ENCODE measurements around the gene AVEN. TPM values are rescaled to one million over a fixed set of nuclear protein-coding genes. Genes with fewer than 3 reads are reported as not detected.

Gene AVEN
- total and polyA plus RNA-seq, 12 donors, result 6.9 to 22.9 (median 13.7) TPM

DNA sequence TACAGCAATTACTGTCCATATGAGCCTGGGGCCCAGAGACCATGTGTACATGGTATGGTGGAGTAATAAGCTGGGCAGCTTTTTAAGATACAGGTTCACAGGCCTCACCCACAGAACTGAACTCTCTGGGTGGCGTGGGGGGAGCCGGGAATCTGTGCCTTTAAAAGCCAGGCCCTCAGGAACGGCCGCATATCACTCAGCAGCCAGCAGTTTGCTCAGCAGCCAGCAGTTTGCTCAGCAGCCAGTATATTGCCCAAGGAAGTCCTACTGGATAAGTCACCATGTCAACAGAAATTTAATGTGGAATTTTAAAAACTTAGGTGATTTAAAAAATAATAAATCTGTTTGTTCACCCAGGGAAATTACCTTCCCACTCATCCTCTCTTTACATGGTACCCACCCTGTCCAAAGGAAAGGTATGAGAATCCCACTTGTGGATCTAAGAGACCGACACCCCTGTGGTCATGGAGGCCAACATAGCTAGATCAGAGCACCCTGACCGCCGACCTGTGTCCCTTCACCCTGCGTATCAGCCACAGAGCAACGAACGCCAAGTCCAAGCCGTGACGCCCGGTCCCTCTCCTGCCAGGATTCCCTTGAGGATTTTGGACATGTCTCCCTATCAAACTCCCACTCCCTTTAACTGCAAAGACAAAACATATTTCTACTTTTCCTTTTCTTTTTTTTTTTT lies 166.4 kb downstream of the AVEN start:
- no peak for TF ChIP-seq POLR2A (IDR thresholded peaks at IDR 0.05)
- TF ChIP-seq, protein P1, sequence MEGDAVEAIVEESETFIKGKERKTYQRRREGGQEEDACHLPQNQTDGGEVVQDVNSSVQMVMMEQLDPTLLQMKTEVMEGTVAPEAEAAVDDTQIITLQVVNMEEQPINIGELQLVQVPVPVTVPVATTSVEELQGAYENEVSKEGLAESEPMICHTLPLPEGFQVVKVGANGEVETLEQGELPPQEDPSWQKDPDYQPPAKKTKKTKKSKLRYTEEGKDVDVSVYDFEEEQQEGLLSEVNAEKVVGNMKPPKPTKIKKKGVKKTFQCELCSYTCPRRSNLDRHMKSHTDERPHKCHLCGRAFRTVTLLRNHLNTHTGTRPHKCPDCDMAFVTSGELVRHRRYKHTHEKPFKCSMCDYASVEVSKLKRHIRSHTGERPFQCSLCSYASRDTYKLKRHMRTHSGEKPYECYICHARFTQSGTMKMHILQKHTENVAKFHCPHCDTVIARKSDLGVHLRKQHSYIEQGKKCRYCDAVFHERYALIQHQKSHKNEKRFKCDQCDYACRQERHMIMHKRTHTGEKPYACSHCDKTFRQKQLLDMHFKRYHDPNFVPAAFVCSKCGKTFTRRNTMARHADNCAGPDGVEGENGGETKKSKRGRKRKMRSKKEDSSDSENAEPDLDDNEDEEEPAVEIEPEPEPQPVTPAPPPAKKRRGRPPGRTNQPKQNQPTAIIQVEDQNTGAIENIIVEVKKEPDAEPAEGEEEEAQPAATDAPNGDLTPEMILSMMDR (IDR thresholded peaks at IDR 0.05), result no peak
- Histone ChIP-seq H3K4me3 (no peak overlapping the region), H3K27ac (no peak overlapping the region), H3K36me3 (replicated peaks in 1 of 2) (no peaks in the 10 kb centered on the region), H3K27me3 (no peaks in the 10 kb centered on the region), H3K4me1 (replicated peaks in 1 of 2) (no peaks in the 10 kb centered on the region), H3K9me3 (replicated peaks in 1 of 3) (no peaks in the 10 kb centered on the region)
- no peak for DNase-seq
- WGBS, 4 donors, result 82 to 90% (median 89%) methylated on average over 12 to 13 of the region's 13 CpGs
- intact Hi-C loops (cut with DNase I), result no loop called here

DNA sequence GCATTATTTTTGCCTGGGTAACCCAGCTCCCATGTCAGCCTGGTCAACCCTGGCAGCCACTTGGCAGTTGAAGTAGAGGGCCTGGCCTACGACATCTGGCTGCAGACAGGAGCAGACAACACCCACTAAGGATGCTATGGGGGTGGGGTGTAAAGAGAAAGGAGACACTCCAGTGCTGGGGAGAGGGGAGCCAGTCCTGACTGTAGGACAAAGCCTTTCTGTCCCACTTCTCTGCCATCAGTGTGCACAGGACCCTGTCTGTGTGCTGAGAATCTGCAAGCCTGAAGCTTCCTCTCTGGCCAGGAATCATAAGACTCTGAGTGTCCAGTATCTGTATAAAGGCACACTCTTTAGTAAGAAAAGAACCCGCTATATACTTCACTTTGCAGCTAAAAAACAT lies 167.0 kb downstream of the AVEN start:
- no peak for DNase-seq
- Histone ChIP-seq H3K27ac (no peak overlapping the region), H3K9me3 (replicated peaks in 1 of 3) (no peaks in the 10 kb centered on the region), H3K4me1 (replicated peaks in 1 of 2) (no peaks in the 10 kb centered on the region), H3K4me3 (no peak overlapping the region), H3K27me3 (no peaks in the 10 kb centered on the region), H3K36me3 (replicated peaks in 1 of 2) (no peaks in the 10 kb centered on the region)
- WGBS, 4 donors, result 82 to 97% (median 90%) methylated on average over 2 of the region's 2 CpGs
- intact Hi-C loops (cut with DNase I), result no loop called here
- TF ChIP-seq, protein P1 (IDR thresholded peaks at IDR 0.05), result no peak
- no peak for TF ChIP-seq POLR2A (IDR thresholded peaks at IDR 0.05)

DNA sequence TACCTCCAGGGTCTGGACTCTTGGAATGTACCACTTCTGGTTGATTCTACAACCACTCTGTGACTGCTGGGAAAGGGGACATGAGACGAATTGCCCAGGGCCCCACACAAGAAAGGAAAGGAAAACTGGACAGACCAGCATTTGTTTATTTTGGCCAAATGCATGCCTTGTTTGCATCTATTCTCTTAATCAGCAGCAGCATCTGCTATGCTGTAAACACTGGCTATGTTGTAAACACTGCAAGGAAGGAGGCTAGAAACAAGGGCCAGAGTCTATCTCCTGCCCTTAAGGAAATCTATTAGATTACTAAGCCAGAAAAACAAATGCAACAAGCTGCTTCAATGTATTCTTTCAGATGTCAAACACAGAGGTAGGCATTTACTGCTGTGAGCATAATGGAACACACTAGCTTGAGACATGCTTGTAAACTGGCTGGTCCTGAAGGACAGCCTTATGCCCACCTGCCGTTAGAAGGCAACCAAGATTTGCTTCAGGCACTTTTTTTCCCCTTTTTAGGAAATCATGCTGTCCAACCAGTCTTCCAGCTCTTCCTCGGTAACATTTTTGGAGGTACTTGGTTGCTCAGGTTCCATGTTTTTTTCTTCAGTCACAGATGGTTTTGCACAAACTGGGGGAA lies 172.8 kb downstream of the AVEN start:
- intact Hi-C loops (cut with DNase I), result no loop called here

DNA sequence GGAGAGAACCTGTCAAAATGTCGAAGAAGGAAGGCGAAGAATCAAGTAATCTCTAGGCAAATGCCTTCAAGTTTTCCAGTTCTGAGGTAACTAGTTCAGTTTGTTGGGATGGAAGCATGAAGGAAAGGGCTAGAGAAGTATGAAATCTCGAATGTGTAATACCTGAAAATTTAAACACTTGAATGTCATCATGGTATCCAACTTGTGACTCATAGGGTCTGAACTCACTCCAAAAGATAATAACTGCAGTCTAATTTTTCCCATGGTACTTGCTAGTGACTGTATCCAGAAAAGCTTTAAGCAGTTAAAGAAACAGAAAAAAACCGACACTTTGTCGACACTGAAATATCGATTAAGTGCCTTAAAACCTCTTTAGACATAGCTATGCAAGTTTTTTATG lies 173.6 kb downstream of the AVEN start:
- Histone ChIP-seq H3K4me1 (replicated peaks in 1 of 2) (no peaks in the 10 kb centered on the region), H3K4me3 (no peak overlapping the region), H3K27ac (no peak overlapping the region), H3K27me3 (no peaks in the 10 kb centered on the region), H3K36me3 (replicated peaks in 1 of 2) (no peaks in the 10 kb centered on the region), H3K9me3 (replicated peaks in 1 of 3) (no peaks in the 10 kb centered on the region)
- TF ChIP-seq, protein P1 (IDR thresholded peaks at IDR 0.05), result no peak
- TF ChIP-seq POLR2A (IDR thresholded peaks at IDR 0.05), result no peak
- 52 to 90% (median 80%) methylated on average over 6 of the region's 6 CpGs for WGBS, 4 donors
- no peak for DNase-seq
- intact Hi-C loops (cut with DNase I), result no loop called here

More for the DNA sequence above, 172.8 kb downstream of the AVEN start:
- Histone ChIP-seq H3K27ac (no peak overlapping the region), H3K4me1 (replicated peaks in 1 of 2) (no peaks in the 10 kb centered on the region), H3K9me3 (replicated peaks in 1 of 3) (no peaks in the 10 kb centered on the region), H3K36me3 (replicated peaks in 1 of 2) (no peaks in the 10 kb centered on the region), H3K4me3 (no peak overlapping the region), H3K27me3 (no peaks in the 10 kb centered on the region)
- 79 to 88% (median 83%) methylated on average over 3 of the region's 3 CpGs for WGBS, 4 donors
- no peak for DNase-seq
- no peak for TF ChIP-seq POLR2A (IDR thresholded peaks at IDR 0.05)
- TF ChIP-seq, protein P1 (IDR thresholded peaks at IDR 0.05), result no peak
